Calu3 (cell line): Measurements from ENCODE around the gene HTRA2. TPM values are rescaled to one million over a fixed set of nuclear protein-coding genes. Genes with fewer than 3 reads are reported as not detected.

Experiments
- BruUV-seq: library from RNA; stranded (reverse); fragments of 400-500 nt; replicated peaks from 2 replicates; lab custom pipeline; 2021; lab: Mats Ljungman, UMichigan
- CTCF ChIA-PET: fragments of 300-600 bp; sonication (Branson Sonifier 250); formaldehyde crosslinking; loops from one replicate; lab custom pipeline; 2022; ENCODE audit warnings: antibody characterized with exemption; lab: Charles Lee
- DNase-seq: peaks from one replicate; pipeline ENCODE4 v3.0.0; 2022
- H3K27ac Mint-ChIP-seq: one replicate; pipeline ENCODE4 v1.8.0; 2022; ENCODE audit warnings: mixed read lengths; ENCODE audit not compliant: unreplicated experiment
- H3K27me3 Mint-ChIP-seq: one replicate; pipeline ENCODE4 v1.8.0; 2022; ENCODE audit warnings: mixed read lengths; ENCODE audit not compliant: unreplicated experiment
- H3K36me3 Mint-ChIP-seq: one replicate; pipeline ENCODE4 v1.8.0; 2022; ENCODE audit warnings: mild to moderate bottlenecking, moderate library complexity, mixed read lengths; ENCODE audit not compliant: insufficient read depth, unreplicated experiment
- H3K4me1 Mint-ChIP-seq: one replicate; pipeline ENCODE4 v1.8.0; 2022; ENCODE audit warnings: mild to moderate bottlenecking, low read depth, mixed read lengths; ENCODE audit not compliant: unreplicated experiment
- H3K4me3 Mint-ChIP-seq: one replicate; pipeline ENCODE4 v1.8.0; 2022; ENCODE audit warnings: mild to moderate bottlenecking, low read depth, moderate library complexity, mixed read lengths; ENCODE audit not compliant: unreplicated experiment
- H3K9me3 Mint-ChIP-seq: one replicate; pipeline ENCODE4 v1.8.0; 2022; ENCODE audit warnings: low read depth, mixed read lengths; ENCODE audit not compliant: unreplicated experiment
- CTCF ChIP-seq: fragments of 200-600 bp; IDR thresholded peaks from one replicate; pipeline ENCODE4 v1.8.0; 2022; ENCODE audit warnings: antibody characterized with exemption; ENCODE audit not compliant: unreplicated experiment
- intact Hi-C: fragments of 100-400 bp; cut with micrococcal nuclease; formaldehyde crosslinking; loops from one replicate; pipeline ENCODE4 v1.10.0; 2022; ENCODE audit not compliant: unreplicated experiment
- total RNA-seq: library from RNA; stranded (reverse); gene quantifications from 2 replicates; pipeline ENCODE4 v1.2.3, GENCODE V29; 2022

Gene HTRA2
- total RNA-seq, 1 experiment from 2014 or later, result 26.3 TPM

GRCh38 chr2:74507145-74507925 is 22.4 kb upstream of the HTRA2 start, which contains the start of gene PCGF1:
PCGF1 (minus strand) TSS chr2:74507695; CDS start chr2:74507668, 27 bp downstream.
- intact Hi-C loops, result loop anchor here (2.0 kb wide), 1 partner anchor 21 kb away; the partner anchor contains the start of genes AUP1 and HTRA2
- BruUV-seq, result no TSS peak
- TF ChIP-seq CTCF, result no peak
- peaks cover 38% of the 10 kb centered on the region for H3K27me3 Mint-ChIP-seq
- CTCF ChIA-PET, result interaction anchor here (0.7 to 1.7 kb wide), 5 partner anchors 18 to 29 kb away, joined by 3 to 6 read pairs (median 3); partner anchors contain the start of genes CCDC142 and TTC31
- H3K4me1 Mint-ChIP-seq, result peaks cover 27% of the 10 kb centered on the region
- peak; percentile 98 for DNase-seq
- no peaks in the 10 kb centered on the region for H3K9me3 Mint-ChIP-seq
- peaks cover 50% of the 10 kb centered on the region for H3K36me3 Mint-ChIP-seq
- H3K4me3 Mint-ChIP-seq, result peak within 1 kb of the TSS; percentile 97
- peak within 1 kb of the TSS; percentile 100 for H3K27ac Mint-ChIP-seq

GRCh38 chr2:74507926-74508520 is 21.7 kb upstream of the HTRA2 start:
- TF ChIP-seq CTCF, result no peak
- H3K4me1 Mint-ChIP-seq, result peaks cover 26% of the 10 kb centered on the region
- peaks cover 45% of the 10 kb centered on the region for H3K27me3 Mint-ChIP-seq
- H3K27ac Mint-ChIP-seq, result peak overlapping the region; percentile 100
- peak overlapping the region; percentile 97 for H3K4me3 Mint-ChIP-seq
- no peaks in the 10 kb centered on the region for H3K9me3 Mint-ChIP-seq
- no TSS peak for BruUV-seq
- peaks cover 43% of the 10 kb centered on the region for H3K36me3 Mint-ChIP-seq
- CTCF ChIA-PET, result interaction anchor here (0.7 to 1.7 kb wide), 2 partner anchors 25 to 28 kb away, joined by 5 to 6 read pairs; partner anchors contain the start of genes CCDC142 and TTC31
- DNase-seq, result peak; percentile 41
- intact Hi-C loops, result loop anchor here (2.0 kb wide), 1 partner anchor 21 kb away; the partner anchor contains the start of genes AUP1 and HTRA2

- CTCF ChIA-PET, result no interaction called here
- TF ChIP-seq CTCF, result no peak
- Mint-ChIP-seq H3K4me1 (peaks cover 13% of the 10 kb centered on the region), H3K27me3 (peaks cover 63% of the 10 kb centered on the region), H3K9me3 (no peaks in the 10 kb centered on the region), H3K4me3 (no peak overlapping the region), H3K36me3 (peaks cover 26% of the 10 kb centered on the region), H3K27ac (peak overlapping the region; percentile 9)
- no TSS peak for BruUV-seq
- DNase-seq, result no peak
- intact Hi-C loops, result no loop called here
These were observed 19.5 kb upstream of the HTRA2 start for GRCh38 chr2:74510272-74510671.

- BruUV-seq, result no TSS peak
- CTCF ChIA-PET, result interaction anchor here (0.6 kb wide), 1 partner anchor 910 kb away, joined by 5 read pairs; no protein-coding TSS in a partner anchor
- Mint-ChIP-seq H3K9me3 (no peaks in the 10 kb centered on the region), H3K4me1 (peaks cover 9% of the 10 kb centered on the region), H3K36me3 (peaks cover 29% of the 10 kb centered on the region), H3K4me3 (no peak overlapping the region), H3K27ac (no peak overlapping the region), H3K27me3 (peaks cover 70% of the 10 kb centered on the region)
- intact Hi-C loops, result no loop called here
- no peak for DNase-seq
- no peak for TF ChIP-seq CTCF
These were observed 18.4 kb upstream of the HTRA2 start for GRCh38 chr2:74511104-74511989.
